K562 (cell line): ENCODE data around the gene MYL12A. TPM values are rescaled to one million over a fixed set of nuclear protein-coding genes. Genes with fewer than 3 reads are reported as not detected.
A peak's percentile ranks its signal among the peaks of the same experiment; 100 is the strongest.

Source experiments
- BCLAF1 ChIP-seq, 2 experiments: fragments of 450-650 bp in 1 of 2; IDR thresholded peaks; 2 replicates each; pipeline ENCODE4 v1.6.1; 2011 to 2017; ENCODE audit warnings: low read depth in 2 of 2, antibody characterized with exemption in 1 of 2, borderline replicate concordance in 1 of 2, low read length in 1 of 2, mild to moderate bottlenecking in 1 of 2, mixed read lengths in 1 of 2; ENCODE audit not compliant: control insufficient read depth in 1 of 2
- HLTF ChIP-seq: fragments of 450-650 bp; IDR thresholded peaks from 2 replicates; pipeline ENCODE4 v1.6.1; 2016
- polyA plus RNA-seq, 8 experiments: library from polyadenylated mRNA; depleted of rRNA in 4 of 8; stranded (reverse) in 5 of 8; unstranded in 3 of 8; fragments of >200 nt; fragmentation: Nextera tagmentation in 2 of 8; fragmentation: Illumina TruSeq in 1 of 8; extraction: Ambion mirVana in 2 of 8; extraction: Trizol in 1 of 8; gene quantifications; 2 replicates each; pipeline versions ENCODE4 v1.2.1 to v1.2.3, GENCODE V29; 2011 to 2014; ENCODE audit warnings: inconsistent platforms in 1 of 8, missing spikeins in 1 of 8
- total RNA-seq, 7 experiments: library from RNA; depleted of rRNA in 6 of 7; stranded (reverse); fragments of >200 nt in 6 of 7; fragmentation: Illumina TruSeq in 2 of 7; extraction: Trizol in 2 of 7; gene quantifications; 2 replicates each; pipeline versions ENCODE4 v1.2.1 to v1.2.3, GENCODE V29; 2011 to 2021; ENCODE audit warnings: low replicate concordance in 1 of 7
- TF ChIP-seq, protein P1 (sequence below): fragments of 450-650 bp; IDR thresholded peaks from 2 replicates; pipeline ENCODE4 v1.6.1; 2018; ENCODE audit not compliant: partially characterized antibody

Gene MYL12A
- total and polyA plus RNA-seq, 9 of the 15 experiments (the other 6 are each of a cell fraction or from before 2014, with no cell fraction given) = 308 to 1,031 (median 559) TPM

- TF ChIP-seq, protein P1, sequence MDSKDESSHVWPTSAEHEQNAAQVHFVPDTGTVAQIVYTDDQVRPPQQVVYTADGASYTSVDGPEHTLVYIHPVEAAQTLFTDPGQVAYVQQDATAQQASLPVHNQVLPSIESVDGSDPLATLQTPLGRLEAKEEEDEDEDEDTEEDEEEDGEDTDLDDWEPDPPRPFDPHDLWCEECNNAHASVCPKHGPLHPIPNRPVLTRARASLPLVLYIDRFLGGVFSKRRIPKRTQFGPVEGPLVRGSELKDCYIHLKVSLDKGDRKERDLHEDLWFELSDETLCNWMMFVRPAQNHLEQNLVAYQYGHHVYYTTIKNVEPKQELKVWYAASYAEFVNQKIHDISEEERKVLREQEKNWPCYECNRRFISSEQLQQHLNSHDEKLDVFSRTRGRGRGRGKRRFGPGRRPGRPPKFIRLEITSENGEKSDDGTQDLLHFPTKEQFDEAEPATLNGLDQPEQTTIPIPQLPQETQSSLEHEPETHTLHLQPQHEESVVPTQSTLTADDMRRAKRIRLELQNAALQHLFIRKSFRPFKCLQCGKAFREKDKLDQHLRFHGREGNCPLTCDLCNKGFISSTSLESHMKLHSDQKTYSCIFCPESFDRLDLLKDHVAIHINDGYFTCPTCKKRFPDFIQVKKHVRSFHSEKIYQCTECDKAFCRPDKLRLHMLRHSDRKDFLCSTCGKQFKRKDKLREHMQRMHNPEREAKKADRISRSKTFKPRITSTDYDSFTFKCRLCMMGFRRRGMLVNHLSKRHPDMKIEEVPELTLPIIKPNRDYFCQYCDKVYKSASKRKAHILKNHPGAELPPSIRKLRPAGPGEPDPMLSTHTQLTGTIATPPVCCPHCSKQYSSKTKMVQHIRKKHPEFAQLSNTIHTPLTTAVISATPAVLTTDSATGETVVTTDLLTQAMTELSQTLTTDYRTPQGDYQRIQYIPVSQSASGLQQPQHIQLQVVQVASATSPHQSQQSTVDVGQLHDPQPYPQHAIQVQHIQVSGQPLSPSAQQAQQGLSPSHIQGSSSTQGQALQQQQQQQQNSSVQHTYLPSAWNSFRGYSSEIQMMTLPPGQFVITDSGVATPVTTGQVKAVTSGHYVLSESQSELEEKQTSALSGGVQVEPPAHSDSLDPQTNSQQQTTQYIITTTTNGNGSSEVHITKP = no peak
- TF ChIP-seq BCLAF1 (IDR thresholded peaks at IDR 0.05; ENCODE audit: borderline replicate concordance in 1 of 2, control insufficient read depth in 1 of 2, low read depth in 2 of 2, low read length in 1 of 2) (peak in 1 of 2 experiments; percentile 76; a peak in 1 of 4 replicates), HLTF (no peak)
- TF ChIP-seq, all 486 proteins: peak for 137
Observed at GRCh38 chr18:3297025-3297984, 49.7 kb downstream of the MYL12A start (continued).
